Mesothelial cell of epicardium (in vitro differentiated cells): ENCODE results near the gene CYTH1. TPM values are rescaled to one million over a fixed set of nuclear protein-coding genes. Genes with fewer than 3 reads are reported as not detected.

Experiments used
- DNase-seq, 2 experiments: peaks; one replicate each; pipeline ENCODE4 v3.0.0; 2021; ENCODE audit warnings: low spot score in 2 of 2; ENCODE audit not compliant: unreplicated experiment in 2 of 2
- H3K27ac Mint-ChIP-seq: 2 replicates; pipeline ENCODE4 v1.8.0; 2021; ENCODE audit warnings: mixed read lengths
- H3K27me3 Mint-ChIP-seq: 2 replicates; pipeline ENCODE4 v1.8.0; 2021; ENCODE audit warnings: low read depth, mixed read lengths
- H3K36me3 Mint-ChIP-seq: 2 replicates; pipeline ENCODE4 v1.8.0; 2021; ENCODE audit warnings: mixed read lengths
- H3K4me1 Mint-ChIP-seq: 2 replicates; pipeline ENCODE4 v1.8.0; 2021; ENCODE audit warnings: mixed read lengths
- H3K4me3 Mint-ChIP-seq: 2 replicates; pipeline ENCODE4 v1.8.0; 2021; ENCODE audit warnings: mild to moderate bottlenecking, moderate library complexity, mixed read lengths
- H3K9me3 Mint-ChIP-seq: 2 replicates; pipeline ENCODE4 v1.8.0; 2021; ENCODE audit warnings: mixed read lengths
- total RNA-seq: library from RNA; stranded (reverse); gene quantifications from 3 replicates; pipeline ENCODE4 v1.2.1, GENCODE V29; 2021
- TF ChIP-seq, protein P1 (sequence below): fragments of 200-600 bp; sonication (generic); IDR thresholded peaks from one replicate; pipeline ENCODE4 v1.5.0; 2021; ENCODE audit warnings: antibody characterized with exemption; ENCODE audit not compliant: unreplicated experiment

The CYTH1 gene
- total RNA-seq, 1 donor from 2014 or later = 42.8 TPM

DNA sequence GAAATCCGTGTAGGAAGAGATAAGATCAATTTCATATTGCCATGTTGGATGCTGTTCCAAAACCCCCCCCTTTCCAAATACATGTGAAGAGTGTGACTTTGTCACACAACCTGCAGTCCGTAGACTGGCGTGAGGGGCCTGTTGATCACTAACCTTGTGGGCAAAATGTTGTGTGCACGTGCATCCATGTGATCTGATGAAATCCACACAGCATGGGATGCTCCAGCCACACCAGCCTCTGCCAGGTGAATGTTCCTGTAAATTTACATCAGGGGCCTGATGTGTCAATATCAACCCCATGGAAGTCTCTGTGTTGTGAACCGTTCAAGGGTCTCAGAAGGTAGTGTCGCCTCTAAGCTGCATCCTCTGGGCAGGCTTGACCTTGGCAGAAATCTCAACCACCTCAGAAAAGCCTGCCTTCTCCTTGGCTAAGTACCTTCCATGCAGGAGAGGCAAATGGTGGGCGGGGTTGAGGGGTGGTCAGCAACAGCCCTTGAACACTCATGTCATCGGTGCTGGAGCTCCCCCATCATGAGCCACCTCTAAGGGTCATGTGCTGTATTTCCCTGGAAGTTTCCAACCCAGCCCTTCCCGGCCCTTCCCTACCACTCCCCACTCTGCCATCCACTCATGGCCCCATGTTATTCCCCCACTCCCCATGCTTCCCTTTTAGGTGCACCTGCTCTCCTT, 126.7 kb downstream of the CYTH1 start:
- H3K4me3 Mint-ChIP-seq = no peak overlapping the region
- H3K36me3 Mint-ChIP-seq = no peaks in the 10 kb centered on the region
- H3K4me1 Mint-ChIP-seq = peaks cover 5% of the 10 kb centered on the region
- DNase-seq = no peak
- TF ChIP-seq, protein P1, sequence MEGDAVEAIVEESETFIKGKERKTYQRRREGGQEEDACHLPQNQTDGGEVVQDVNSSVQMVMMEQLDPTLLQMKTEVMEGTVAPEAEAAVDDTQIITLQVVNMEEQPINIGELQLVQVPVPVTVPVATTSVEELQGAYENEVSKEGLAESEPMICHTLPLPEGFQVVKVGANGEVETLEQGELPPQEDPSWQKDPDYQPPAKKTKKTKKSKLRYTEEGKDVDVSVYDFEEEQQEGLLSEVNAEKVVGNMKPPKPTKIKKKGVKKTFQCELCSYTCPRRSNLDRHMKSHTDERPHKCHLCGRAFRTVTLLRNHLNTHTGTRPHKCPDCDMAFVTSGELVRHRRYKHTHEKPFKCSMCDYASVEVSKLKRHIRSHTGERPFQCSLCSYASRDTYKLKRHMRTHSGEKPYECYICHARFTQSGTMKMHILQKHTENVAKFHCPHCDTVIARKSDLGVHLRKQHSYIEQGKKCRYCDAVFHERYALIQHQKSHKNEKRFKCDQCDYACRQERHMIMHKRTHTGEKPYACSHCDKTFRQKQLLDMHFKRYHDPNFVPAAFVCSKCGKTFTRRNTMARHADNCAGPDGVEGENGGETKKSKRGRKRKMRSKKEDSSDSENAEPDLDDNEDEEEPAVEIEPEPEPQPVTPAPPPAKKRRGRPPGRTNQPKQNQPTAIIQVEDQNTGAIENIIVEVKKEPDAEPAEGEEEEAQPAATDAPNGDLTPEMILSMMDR = no peak
- H3K9me3 Mint-ChIP-seq = no peaks in the 10 kb centered on the region
- H3K27me3 Mint-ChIP-seq = no peaks in the 10 kb centered on the region
- no peak overlapping the region for H3K27ac Mint-ChIP-seq

DNA sequence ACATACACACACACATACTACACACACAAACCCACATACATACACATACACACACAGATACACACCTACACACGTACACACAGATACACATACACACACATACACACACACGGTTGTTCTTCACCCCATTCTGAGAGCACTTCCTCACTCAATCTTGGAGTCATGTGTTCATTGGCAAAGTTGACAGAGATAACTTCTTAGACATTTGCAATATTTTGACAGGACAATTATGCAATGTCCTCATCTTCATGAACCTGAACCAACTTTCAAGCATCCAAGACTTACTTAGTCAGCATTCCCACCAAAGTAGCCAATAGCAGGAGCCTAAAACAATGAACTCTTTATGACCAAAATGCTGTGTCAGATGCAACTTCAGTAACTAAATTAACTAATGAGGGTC, 127.7 kb downstream of the CYTH1 start:
- Mint-ChIP-seq H3K4me3 (no peak overlapping the region), H3K4me1 (peaks cover 10% of the 10 kb centered on the region), H3K27ac (no peak overlapping the region), H3K27me3 (no peaks in the 10 kb centered on the region), H3K9me3 (no peaks in the 10 kb centered on the region), H3K36me3 (no peaks in the 10 kb centered on the region)
- TF ChIP-seq, protein P1 = no peak
- no peak for DNase-seq

DNA sequence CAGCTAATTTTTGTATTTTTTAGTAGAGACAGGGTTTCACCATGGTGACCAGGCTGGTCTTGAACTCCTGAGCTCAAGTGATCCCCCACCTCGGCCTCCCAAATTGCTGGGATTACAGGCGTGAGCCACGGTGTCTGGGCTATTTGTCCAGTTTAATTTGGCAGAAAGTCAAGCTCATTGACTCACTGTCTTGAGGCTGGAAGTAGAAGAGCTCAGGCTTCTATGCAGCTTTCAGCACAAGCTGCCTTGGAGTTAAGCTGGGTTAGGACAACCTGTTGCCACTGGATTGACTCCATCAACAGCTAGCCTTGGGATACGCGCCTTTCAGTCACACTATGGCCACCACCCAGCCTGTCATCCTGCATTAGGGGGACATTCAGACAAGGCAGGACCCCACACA, 128.7 kb downstream of the CYTH1 start:
- no peaks in the 10 kb centered on the region for H3K27me3 Mint-ChIP-seq
- peaks cover 11% of the 10 kb centered on the region for H3K4me1 Mint-ChIP-seq
- H3K27ac Mint-ChIP-seq = no peak overlapping the region
- H3K9me3 Mint-ChIP-seq = no peaks in the 10 kb centered on the region
- no peak for DNase-seq
- no peaks in the 10 kb centered on the region for H3K36me3 Mint-ChIP-seq
- TF ChIP-seq, protein P1 = no peak
- no peak overlapping the region for H3K4me3 Mint-ChIP-seq

DNA sequence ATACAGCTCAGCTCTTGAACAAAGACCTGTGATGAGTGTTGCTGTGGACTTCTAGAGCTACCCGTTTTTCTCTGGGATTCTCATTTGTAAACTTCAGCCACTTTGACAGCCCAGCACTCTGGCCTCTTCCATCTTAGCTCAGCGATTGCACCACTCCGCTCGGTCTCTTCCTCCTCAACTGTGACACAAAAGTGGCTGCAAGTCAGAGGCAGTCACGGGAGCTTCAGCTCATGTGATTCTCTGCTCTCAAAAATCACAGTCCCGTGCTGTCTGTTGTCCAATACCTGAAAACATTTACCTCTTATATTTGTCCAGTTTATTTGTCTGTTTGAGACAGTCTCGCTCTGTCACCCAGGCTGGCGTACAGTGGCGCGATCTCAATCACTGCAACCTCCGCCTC, 129.2 kb downstream of the CYTH1 start:
- DNase-seq = no peak
- Mint-ChIP-seq H3K9me3 (no peaks in the 10 kb centered on the region), H3K4me1 (peaks cover 11% of the 10 kb centered on the region), H3K27me3 (no peaks in the 10 kb centered on the region), H3K36me3 (no peaks in the 10 kb centered on the region), H3K27ac (no peak overlapping the region), H3K4me3 (no peak overlapping the region)
- TF ChIP-seq, protein P1 = no peak

DNA sequence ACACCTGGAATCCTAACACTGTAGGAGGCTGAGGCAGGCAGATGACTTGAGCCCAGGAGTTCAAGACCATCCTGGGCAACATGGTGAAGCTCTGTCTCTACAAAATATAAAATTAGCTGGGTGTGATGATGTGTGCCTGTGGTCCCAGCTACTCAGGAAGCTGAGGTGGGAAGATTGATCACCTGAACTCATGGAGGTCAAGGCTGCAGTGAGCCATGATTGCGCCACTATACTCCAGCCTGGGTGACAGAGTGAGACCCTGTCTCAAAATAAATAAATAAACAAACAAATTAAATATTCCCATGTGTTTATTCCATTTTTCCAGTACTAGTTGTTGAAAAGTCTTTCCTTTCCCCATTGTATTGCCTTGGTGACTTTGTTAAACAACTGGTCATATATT, 130.0 kb downstream of the CYTH1 start:
- Mint-ChIP-seq H3K4me1 (peaks cover 15% of the 10 kb centered on the region), H3K27me3 (no peaks in the 10 kb centered on the region), H3K36me3 (no peaks in the 10 kb centered on the region), H3K27ac (no peak overlapping the region), H3K9me3 (no peaks in the 10 kb centered on the region), H3K4me3 (no peak overlapping the region)
- DNase-seq = no peak
- TF ChIP-seq, protein P1 = no peak
